A673 (cell line): ENCODE data around the gene GAB2.

Source experiments
- CTCF ChIP-seq: fragments of 300-800, 200-600 bp; sonication (generic); conservative IDR thresholded peaks from 2 replicates; pipeline ENCODE4 v1.5.1; 2017; ENCODE audit warnings: low read depth, mild to moderate bottlenecking, antibody characterized with exemption, low read length, moderate library complexity, mixed read lengths
- EZH2 ChIP-seq: fragments of 200-600 bp; sonication (generic); IDR thresholded peaks from 2 replicates; pipeline ENCODE4 v1.6.1; 2017; ENCODE audit warnings: borderline replicate concordance, low read depth, mild to moderate bottlenecking, mixed read lengths, antibody characterized with exemption, low read length; ENCODE audit not compliant: poor library complexity, severe bottlenecking

GRCh38 chr11:78341841-78342240 lies 75.8 kb downstream of the GAB2 start:
- TF ChIP-seq CTCF = no peak
- TF ChIP-seq EZH2 = no peak
